NCI-H524 (cell line): ENCODE measurements around the gene ZNF740.
"Not testable (repeated sequence)": the region's sequence is repeated elsewhere in the genome, so short reads cannot be mapped to it uniquely, and the experiment has no call there.

Source experiments
- DNase-seq, 2 experiments: peaks; one replicate each; lab custom pipeline; 2025; lab: John Stamatoyannopoulos, UW

Gene ZNF740

GRCh38 chr12:53194973-53195372 lies 14.5 kb downstream of the ZNF740 start:
- DNase-seq: no peak

- no peak for DNase-seq
Observed at GRCh38 chr12:53195516-53196420, 15.2 kb downstream of the ZNF740 start.

- DNase-seq: peak in 1 of 2 experiments; percentile 37
Observed at GRCh38 chr12:53196486-53196885, 16.0 kb downstream of the ZNF740 start.

GRCh38 chr12:53197011-53197640 lies 16.6 kb downstream of the ZNF740 start:
- no peak for DNase-seq

- DNase-seq: no peak
Observed at GRCh38 chr12:53198486-53199110, 18.1 kb downstream of the ZNF740 start.

GRCh38 chr12:53199700-53200099 lies 19.2 kb downstream of the ZNF740 start:
- DNase-seq: no peak

- no peak for DNase-seq
Observed at GRCh38 chr12:53200107-53200457, 19.6 kb downstream of the ZNF740 start.

- no peak for DNase-seq
Observed at GRCh38 chr12:53200458-53201176, 20.1 kb downstream of the ZNF740 start.

GRCh38 chr12:53201177-53201541 lies 20.6 kb downstream of the ZNF740 start:
- no peak for DNase-seq

- no peak for DNase-seq
Observed at GRCh38 chr12:53201639-53202038, 21.1 kb downstream of the ZNF740 start.

- DNase-seq: not testable (repeated sequence)
Observed at GRCh38 chr12:53202316-53202715, 21.8 kb downstream of the ZNF740 start.

GRCh38 chr12:53204351-53204750 lies 23.8 kb downstream of the ZNF740 start:
- DNase-seq: no peak

- DNase-seq: no peak
Observed at GRCh38 chr12:53205747-53206419, 25.4 kb downstream of the ZNF740 start.

- no peak for DNase-seq
Observed at GRCh38 chr12:53207042-53207441, 26.5 kb downstream of the ZNF740 start, which contains the start of gene ITGB7. Gene ITGB7, minus strand, starts transcription at chr12:53207251. Its CDS starts 6,808 bp downstream, at chr12:53200443.

- DNase-seq: no peak
Observed at GRCh38 chr12:53208435-53208834, 27.9 kb downstream of the ZNF740 start.

- no peak for DNase-seq
Observed at GRCh38 chr12:53208877-53209463, 28.4 kb downstream of the ZNF740 start.

- DNase-seq: no peak
Observed at GRCh38 chr12:53210843-53211242, 30.3 kb downstream of the ZNF740 start.

GRCh38 chr12:53211476-53212381 lies 31.2 kb downstream of the ZNF740 start:
- peak; percentile 11 to 18 for DNase-seq

- DNase-seq: no peak
Observed at GRCh38 chr12:53212931-53213330, 32.4 kb downstream of the ZNF740 start.

GRCh38 chr12:53213348-53213747 lies 32.8 kb downstream of the ZNF740 start:
- DNase-seq: peak; percentile 63 to 80
